K562 (cell line): ENCODE data around the gene CNGA4. TPM values are rescaled to one million over a fixed set of nuclear protein-coding genes. Genes with fewer than 3 reads are reported as not detected.

Experiments
- ATAC-seq: fragments of 200-7000 bp; cut with Tn5 transposase; 3 replicates; pipeline ENCODE4 v1.9.1; 2020; ENCODE audit warnings: moderate library complexity
- BruUV-seq: library from RNA; stranded (reverse); fragments of 400-500 nt; replicated peaks from 2 replicates; lab custom pipeline; 2021; lab: Mats Ljungman, UMichigan
- CTCF ChIA-PET: fragments of 300-600 bp; formaldehyde crosslinking; extraction: SDS; loops from one replicate; lab custom pipeline; 2021; ENCODE audit warnings: low intra/inter-chr PET ratio; lab: Yijun Ruan, JAX
- POLR2A ChIA-PET: fragments of 300-600, 350-650 bp; sonication (Branson Sonifier 250); formaldehyde crosslinking; extraction: SDS; loops from one replicate; lab custom pipeline; 2021; ENCODE audit warnings: antibody characterized with exemption, inconsistent platforms; lab: Yijun Ruan, JAX
- DNase-seq, 4 experiments: peaks; one replicate each; pipeline versions ENCODE4 v3.0.0 to v3.0.0-alpha.2; 2011 to 2018; ENCODE audit warnings: low spot score in 3 of 4, mixed read lengths in 3 of 4; ENCODE audit errors: extremely low read depth in 1 of 4
- FAIRE-seq: peaks from 2 replicates; lab custom pipeline; 2011; peaks lifted over from hg19 to GRCh38; lab: Jason Lieb, UNC
- H2AFZ ChIP-seq: 2 replicates; pipeline ENCODE4 v1.6.0; 2011; ENCODE audit warnings: low read depth, low read length, control low read depth, inconsistent platforms
- H3K27ac ChIP-seq: fragments of 200-600 bp; 3 replicates; pipeline ENCODE4 v1.8.0; 2011; ENCODE audit warnings: low read depth, mild to moderate bottlenecking, control low read depth, inconsistent platforms, low read length, moderate library complexity, mixed read lengths; ENCODE audit errors: extremely low read depth
- H3K27me3 ChIP-seq, 2 experiments: fragments of 300-600 bp in 1 of 2; 2 replicates in 1 of 2; 3 replicates in 1 of 2; pipeline versions ENCODE4 v1.6.0 to v1.8.0; 2011; ENCODE audit warnings: inconsistent platforms in 2 of 2, low read length in 2 of 2, mild to moderate bottlenecking in 1 of 2, mixed read lengths in 1 of 2, moderate library complexity in 1 of 2; ENCODE audit not compliant: control insufficient read depth in 2 of 2, insufficient read depth in 2 of 2
- H3K36me3 ChIP-seq: fragments of 300-600 bp; 3 replicates; pipeline ENCODE4 v1.8.0; 2011; ENCODE audit warnings: mild to moderate bottlenecking, low read length, inconsistent platforms; ENCODE audit not compliant: control insufficient read depth, insufficient read depth
- H3K4me1 ChIP-seq, 2 experiments: fragments of 200-600 bp in 1 of 2; replicated peaks in 1 of 2; 2 replicates in 1 of 2; 3 replicates in 1 of 2; pipeline versions ENCODE4 v1.5.1 to v1.8.0; 2011; ENCODE audit warnings: inconsistent platforms in 2 of 2, low read length in 2 of 2, mild to moderate bottlenecking in 1 of 2, mixed read lengths in 1 of 2, moderate library complexity in 1 of 2; ENCODE audit not compliant: control insufficient read depth in 2 of 2, insufficient read depth in 2 of 2
- H3K4me2 ChIP-seq: 2 replicates; pipeline ENCODE4 v1.6.1; 2011; ENCODE audit warnings: low read length, control low read depth, inconsistent platforms, mixed read lengths; ENCODE audit not compliant: insufficient read depth
- H3K4me3 ChIP-seq: fragments of 200-600 bp; sonication (generic), shearing (Covaris generic); 2 replicates; pipeline ENCODE4 v1.5.1; 2016; ENCODE audit warnings: control low read depth, inconsistent platforms
- H3K79me2 ChIP-seq: fragments of 200-600 bp; 3 replicates; pipeline ENCODE4 v1.8.0; 2011; ENCODE audit warnings: low read length, inconsistent platforms; ENCODE audit not compliant: control insufficient read depth, insufficient read depth
- H3K9ac ChIP-seq, 2 experiments: 2 replicates each; pipeline versions ENCODE4 v1.6.0 to v1.6.1; 2011; ENCODE audit warnings: low read depth in 2 of 2, low read length in 2 of 2, control low read depth in 1 of 2, inconsistent platforms in 1 of 2, mild to moderate bottlenecking in 1 of 2, mixed read lengths in 1 of 2; ENCODE audit not compliant: insufficient read depth in 1 of 2
- H3K9me1 ChIP-seq: one replicate; pipeline ENCODE4 v1.6.0; 2011; ENCODE audit warnings: inconsistent platforms, mild to moderate bottlenecking, low read length, moderate library complexity; ENCODE audit not compliant: control insufficient read depth, insufficient read depth
- H3K9me3 ChIP-seq: replicated peaks from 2 replicates; pipeline ENCODE4 v1.5.1; 2011; ENCODE audit warnings: low read depth, low read length, inconsistent platforms; ENCODE audit not compliant: control insufficient read depth, insufficient read depth
- H4K20me1 ChIP-seq: replicated peaks from 2 replicates; pipeline ENCODE4 v1.6.1; 2011; ENCODE audit warnings: low read length, inconsistent platforms, mixed read lengths; ENCODE audit not compliant: control insufficient read depth, insufficient read depth
- TSHZ1 ChIP-seq: fragments of 250-450 bp; sonication (Bioruptor Pico); IDR thresholded peaks from 2 replicates; pipeline ENCODE4 v1.4.0; 2020; ENCODE audit warnings: mild to moderate bottlenecking, moderate library complexity
- WGBS: fragments of 100-300 bp; shearing (Covaris generic); methylation state at CpG from one replicate; pipeline ENCODE4 v1.1.6; 2016; ENCODE audit warnings: low coverage, mixed read lengths; ENCODE audit not compliant: insufficient coverage; ENCODE audit errors: missing lambda C conversion rate; 5-methylcytosine and 5-hydroxymethylcytosine counted together
- in situ Hi-C: fragments of 300-500 bp; cut with MboI; formaldehyde crosslinking; loops from 4 replicates; pipeline ENCODE4 v1.15.0; 2018; ENCODE audit warnings: inconsistent platforms, mixed read lengths
- intact Hi-C: fragments of 100-400 bp; cut with micrococcal nuclease; formaldehyde crosslinking; loops from 2 replicates; pipeline ENCODE4 v1.14.2; 2022
- polyA plus RNA-seq, 8 experiments: library from polyadenylated mRNA; depleted of rRNA in 4 of 8; stranded (reverse) in 5 of 8; unstranded in 3 of 8; fragments of >200 nt; fragmentation: Nextera tagmentation in 2 of 8; fragmentation: Illumina TruSeq in 1 of 8; extraction: Ambion mirVana in 2 of 8; extraction: Trizol in 1 of 8; gene quantifications; 2 replicates each; pipeline versions ENCODE4 v1.2.1 to v1.2.3, GENCODE V29; 2011 to 2014; ENCODE audit warnings: inconsistent platforms in 1 of 8, missing spikeins in 1 of 8
- total RNA-seq, 7 experiments: library from RNA; depleted of rRNA in 6 of 7; stranded (reverse); fragments of >200 nt in 6 of 7; fragmentation: Illumina TruSeq in 2 of 7; extraction: Trizol in 2 of 7; gene quantifications; 2 replicates each; pipeline versions ENCODE4 v1.2.1 to v1.2.3, GENCODE V29; 2011 to 2021; ENCODE audit warnings: low replicate concordance in 1 of 7

CNGA4 gene
- total and polyA plus RNA-seq, 9 of the 15 experiments (the other 6 are each of a cell fraction or from before 2014, with no cell fraction given), result 0.04 to 0.09 (median 0.06) TPM; not detected in 6

GRCh38 chr11:6270584-6271246 lies 31.8 kb downstream of the CNGA4 start:
- no peak for TF ChIP-seq TSHZ1 (CRISPR knock-in tag)
- Histone ChIP-seq H3K4me3 (no peak overlapping the region), H3K4me2 (no peak overlapping the region), H3K36me3 (no peaks in the 10 kb centered on the region), H4K20me1 (no peaks in the 10 kb centered on the region), H3K27me3 (peaks cover 4 to 6% of the 10 kb centered on the region in 2 experiments; a peak in 2 of 5 replicates), H3K79me2 (no peaks in the 10 kb centered on the region), H3K9ac (peak overlapping the region in 1 of 2 experiments; percentile 56; a peak in 1 of 4 replicates), H3K9me3 (no peaks in the 10 kb centered on the region), H3K27ac (no peak overlapping the region), H3K4me1 (peaks cover 0 to 18% of the 10 kb centered on the region in 2 experiments; a peak in 2 of 5 replicates), H3K9me1 (no peaks in the 10 kb centered on the region), H2AFZ (peak overlapping the region; percentile 75)
- no peak for DNase-seq
- CTCF ChIA-PET, result interaction anchor here (0.6 kb wide), 1 partner anchor 136 kb away, joined by 3 read pairs; no protein-coding TSS in a partner anchor
- FAIRE-seq, result no peak
- BruUV-seq, result no TSS peak
- WGBS, result 55% methylated on average over 38 of the region's 41 CpGs
- POLR2A ChIA-PET, result interaction anchor here (2.1 kb wide), 1 partner anchor 10 kb away, joined by 8 read pairs; no protein-coding TSS in a partner anchor
- in situ Hi-C loops, result no loop called here
- intact Hi-C loops, result no loop called here
- ATAC-seq, result peak; percentile 39
